NAMALWA (cell line): ENCODE measurements around the gene EXOC2.
A peak's percentile ranks its signal among the peaks of the same experiment; 100 is the strongest.
"Not testable (repeated sequence)": the region's sequence is repeated elsewhere in the genome, so short reads cannot be mapped to it uniquely, and the experiment has no call there.

ENCODE experiments used
- DNase-seq: peaks from one replicate; pipeline ENCODE4 v3.0.0-alpha.2; 2015; ENCODE audit warnings: low spot score

Gene EXOC2

GRCh38 chr6:710601-711571, 17.9 kb upstream of the EXOC2 start:
- peak; percentile 85 for DNase-seq

GRCh38 chr6:709471-710056, 16.6 kb upstream of the EXOC2 start:
- no peak for DNase-seq

GRCh38 chr6:708237-708598, 15.3 kb upstream of the EXOC2 start:
- DNase-seq = no peak

- no peak for DNase-seq
Measured at GRCh38 chr6:707576-708236, 14.8 kb upstream of the EXOC2 start.

GRCh38 chr6:706819-707381, 14.0 kb upstream of the EXOC2 start:
- DNase-seq = no peak

- DNase-seq = no peak
Measured at GRCh38 chr6:706146-706545, 13.2 kb upstream of the EXOC2 start.

GRCh38 chr6:705047-705446, 12.1 kb upstream of the EXOC2 start:
- DNase-seq = no peak

GRCh38 chr6:704046-704445, 11.1 kb upstream of the EXOC2 start:
- no peak for DNase-seq

GRCh38 chr6:703552-703951, 10.6 kb upstream of the EXOC2 start:
- no peak for DNase-seq

GRCh38 chr6:701700-702479, 9.0 kb upstream of the EXOC2 start:
- no peak for DNase-seq

- DNase-seq = no peak
Measured at GRCh38 chr6:701215-701614, 8.3 kb upstream of the EXOC2 start.

- DNase-seq = no peak
Measured at GRCh38 chr6:700490-700889, 7.6 kb upstream of the EXOC2 start.

GRCh38 chr6:699319-699718, 6.4 kb upstream of the EXOC2 start:
- no peak for DNase-seq

GRCh38 chr6:694431-695126, 1.6 kb upstream of the EXOC2 start:
- DNase-seq = not testable (repeated sequence)

- no peak for DNase-seq
Measured at GRCh38 chr6:693723-694009, 727 bp upstream of the EXOC2 start.

- DNase-seq = peak; percentile 75
Measured at GRCh38 chr6:692356-692851, 535 bp downstream of the EXOC2 start.

GRCh38 chr6:689223-689622, 3.7 kb downstream of the EXOC2 start:
- DNase-seq = no peak

GRCh38 chr6:686497-686896, 6.4 kb downstream of the EXOC2 start:
- DNase-seq = no peak

GRCh38 chr6:684831-685636, 7.9 kb downstream of the EXOC2 start:
- DNase-seq = no peak

- DNase-seq = no peak
Measured at GRCh38 chr6:683742-684440, 9.0 kb downstream of the EXOC2 start.
